GM12865 (cell line): ENCODE data around the gene LPAR1.
A peak's percentile ranks its signal among the peaks of the same experiment; 100 is the strongest.

Source experiments
- DNase-seq: peaks from one replicate; pipeline ENCODE4 v3.0.0; 2010; ENCODE audit warnings: low read depth
- H3K4me3 ChIP-seq: 2 replicates; pipeline ENCODE4 v1.5.1; 2011; ENCODE audit warnings: mild to moderate bottlenecking, low read depth, low read length, control low read depth
- TF ChIP-seq, protein P1 (sequence below): IDR thresholded peaks from 2 replicates; pipeline ENCODE4 v1.5.1; 2011; ENCODE audit warnings: low read length, control low read depth, low read depth, inconsistent platforms; ENCODE audit not compliant: insufficient read depth; ENCODE audit errors: missing control alignments

LPAR1 gene

DNA sequence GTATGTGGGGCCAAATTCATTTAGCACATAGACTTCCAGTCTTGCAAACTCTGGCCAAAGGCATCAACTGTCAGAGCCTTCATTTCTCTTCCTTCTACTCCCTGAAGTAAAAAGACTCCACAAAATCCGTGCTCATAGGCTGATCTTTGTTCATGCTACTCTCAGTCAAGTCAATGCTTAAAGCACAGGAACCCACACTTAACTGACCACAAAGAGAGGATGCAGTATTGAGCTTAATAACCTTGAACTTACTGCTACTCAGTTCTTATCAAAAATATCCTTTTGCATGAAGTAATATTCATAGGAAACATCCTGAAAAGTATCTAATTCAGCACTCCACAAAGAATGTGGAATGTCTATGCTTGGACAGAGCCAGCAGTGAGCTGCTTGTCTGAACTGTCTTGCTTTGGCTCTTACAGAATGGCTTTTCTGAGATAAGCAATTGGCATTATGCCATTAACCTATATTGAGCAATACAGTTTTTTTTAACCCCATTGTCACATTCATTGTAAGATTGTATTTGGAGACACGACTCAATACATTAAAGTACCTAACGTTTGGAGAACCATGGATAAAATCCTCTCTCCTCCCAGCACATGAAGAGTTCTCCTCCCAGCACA lies 21.7 kb downstream of the LPAR1 start:
- no peak overlapping the region for H3K4me3 ChIP-seq
- TF ChIP-seq, protein P1, sequence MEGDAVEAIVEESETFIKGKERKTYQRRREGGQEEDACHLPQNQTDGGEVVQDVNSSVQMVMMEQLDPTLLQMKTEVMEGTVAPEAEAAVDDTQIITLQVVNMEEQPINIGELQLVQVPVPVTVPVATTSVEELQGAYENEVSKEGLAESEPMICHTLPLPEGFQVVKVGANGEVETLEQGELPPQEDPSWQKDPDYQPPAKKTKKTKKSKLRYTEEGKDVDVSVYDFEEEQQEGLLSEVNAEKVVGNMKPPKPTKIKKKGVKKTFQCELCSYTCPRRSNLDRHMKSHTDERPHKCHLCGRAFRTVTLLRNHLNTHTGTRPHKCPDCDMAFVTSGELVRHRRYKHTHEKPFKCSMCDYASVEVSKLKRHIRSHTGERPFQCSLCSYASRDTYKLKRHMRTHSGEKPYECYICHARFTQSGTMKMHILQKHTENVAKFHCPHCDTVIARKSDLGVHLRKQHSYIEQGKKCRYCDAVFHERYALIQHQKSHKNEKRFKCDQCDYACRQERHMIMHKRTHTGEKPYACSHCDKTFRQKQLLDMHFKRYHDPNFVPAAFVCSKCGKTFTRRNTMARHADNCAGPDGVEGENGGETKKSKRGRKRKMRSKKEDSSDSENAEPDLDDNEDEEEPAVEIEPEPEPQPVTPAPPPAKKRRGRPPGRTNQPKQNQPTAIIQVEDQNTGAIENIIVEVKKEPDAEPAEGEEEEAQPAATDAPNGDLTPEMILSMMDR, result no peak
- DNase-seq, result peak; percentile 42

DNA sequence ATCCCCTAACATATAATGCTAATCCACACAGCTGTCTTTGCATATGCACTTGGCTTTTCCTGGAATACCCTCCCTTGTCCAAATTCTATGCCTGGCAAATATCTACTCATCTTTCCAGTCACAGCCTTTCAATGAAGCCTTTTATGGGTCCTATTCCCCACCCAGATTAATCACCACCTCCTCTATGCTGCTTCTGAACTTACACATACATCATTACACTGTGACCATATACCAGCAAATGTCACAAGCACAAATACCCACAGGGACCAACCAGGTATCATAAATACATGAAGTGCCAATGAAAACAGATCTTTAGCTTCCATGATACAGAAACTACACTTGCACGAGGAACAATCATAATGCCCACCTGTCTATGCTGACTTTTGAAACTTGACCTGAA lies 22.3 kb downstream of the LPAR1 start:
- H3K4me3 ChIP-seq, result no peak overlapping the region
- DNase-seq, result no peak
- TF ChIP-seq, protein P1, result no peak

DNA sequence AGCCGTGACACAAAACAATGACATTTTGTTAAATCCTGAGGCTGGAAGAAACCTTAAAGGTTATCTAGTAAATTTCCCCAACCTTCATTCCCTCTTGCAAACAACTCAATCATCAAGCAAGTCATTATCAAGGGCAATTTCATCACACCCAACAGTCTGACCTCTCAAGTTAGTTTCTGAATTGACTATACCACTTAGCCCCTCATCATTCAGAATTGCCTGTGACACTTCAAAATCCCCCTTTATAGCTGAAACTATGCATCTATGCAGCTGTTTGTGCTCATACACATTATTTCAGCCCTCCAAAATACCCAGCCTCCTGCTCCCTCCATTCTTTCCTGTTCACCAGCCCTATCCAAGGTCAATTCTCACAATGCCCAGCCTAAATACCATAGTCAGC lies 24.6 kb downstream of the LPAR1 start:
- DNase-seq, result no peak
- no peak overlapping the region for H3K4me3 ChIP-seq
- TF ChIP-seq, protein P1, result no peak

DNA sequence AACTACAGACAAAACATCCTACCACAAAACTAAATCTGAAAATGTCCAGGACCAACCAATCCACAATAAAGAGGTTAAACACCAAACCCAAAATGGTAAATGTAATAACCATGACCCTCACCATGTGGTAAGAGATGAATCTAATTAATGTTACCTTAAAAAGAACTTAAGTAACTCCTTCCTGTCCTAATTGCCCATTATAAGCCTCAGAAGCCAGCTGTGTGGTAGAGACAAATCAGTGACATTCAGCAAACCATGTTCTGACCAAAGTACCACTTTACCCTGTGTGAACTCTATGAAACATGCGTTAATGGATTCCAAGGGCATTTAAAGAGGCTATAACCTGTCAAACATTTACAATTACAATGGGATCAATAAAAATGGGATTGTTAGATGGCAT lies 25.0 kb downstream of the LPAR1 start:
- no peak overlapping the region for H3K4me3 ChIP-seq
- DNase-seq, result no peak
- TF ChIP-seq, protein P1, result no peak

DNA sequence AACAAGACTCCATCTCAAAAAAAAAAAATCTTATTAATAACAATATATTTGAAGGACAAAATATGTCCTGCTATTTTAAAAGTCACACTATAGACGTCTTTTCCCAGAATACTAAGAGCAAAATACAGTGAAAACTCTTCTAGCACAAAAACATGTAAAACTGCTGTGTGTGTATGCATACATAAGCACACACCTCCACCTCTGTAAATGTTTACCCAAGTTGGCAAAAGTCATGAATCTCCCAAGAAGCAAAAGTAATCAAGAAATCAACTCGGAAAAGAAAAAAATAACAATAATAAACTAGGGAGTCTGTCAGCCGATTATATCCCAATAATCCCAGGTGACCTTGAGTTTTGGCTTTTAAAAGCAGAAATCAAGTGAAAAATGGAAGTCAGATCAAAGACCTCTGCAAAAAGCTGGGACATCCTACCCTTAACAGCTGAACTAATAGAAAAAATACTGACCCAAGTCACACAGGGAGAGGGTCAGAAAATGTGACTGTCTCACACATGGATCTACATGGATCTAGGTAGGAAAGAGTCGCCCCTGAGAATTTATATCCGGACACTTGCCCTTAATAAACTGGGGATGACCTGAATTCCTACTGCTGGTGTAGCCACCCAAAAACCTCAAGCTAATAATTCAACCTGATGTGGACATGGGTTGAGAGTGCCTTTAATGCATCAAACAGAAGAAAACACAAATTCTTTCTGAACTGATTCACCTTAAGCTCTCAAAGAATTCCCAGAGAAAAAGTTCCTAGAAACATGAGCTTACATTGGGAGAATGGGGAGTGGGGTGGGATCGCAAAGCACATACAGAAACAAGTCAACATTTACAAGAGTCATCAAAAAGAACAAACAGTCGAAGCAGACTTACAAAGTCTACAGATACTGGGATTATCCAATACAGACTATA lies 29.9 kb downstream of the LPAR1 start:
- DNase-seq, result no peak
- H3K4me3 ChIP-seq, result no peak overlapping the region
- TF ChIP-seq, protein P1, result no peak

DNA sequence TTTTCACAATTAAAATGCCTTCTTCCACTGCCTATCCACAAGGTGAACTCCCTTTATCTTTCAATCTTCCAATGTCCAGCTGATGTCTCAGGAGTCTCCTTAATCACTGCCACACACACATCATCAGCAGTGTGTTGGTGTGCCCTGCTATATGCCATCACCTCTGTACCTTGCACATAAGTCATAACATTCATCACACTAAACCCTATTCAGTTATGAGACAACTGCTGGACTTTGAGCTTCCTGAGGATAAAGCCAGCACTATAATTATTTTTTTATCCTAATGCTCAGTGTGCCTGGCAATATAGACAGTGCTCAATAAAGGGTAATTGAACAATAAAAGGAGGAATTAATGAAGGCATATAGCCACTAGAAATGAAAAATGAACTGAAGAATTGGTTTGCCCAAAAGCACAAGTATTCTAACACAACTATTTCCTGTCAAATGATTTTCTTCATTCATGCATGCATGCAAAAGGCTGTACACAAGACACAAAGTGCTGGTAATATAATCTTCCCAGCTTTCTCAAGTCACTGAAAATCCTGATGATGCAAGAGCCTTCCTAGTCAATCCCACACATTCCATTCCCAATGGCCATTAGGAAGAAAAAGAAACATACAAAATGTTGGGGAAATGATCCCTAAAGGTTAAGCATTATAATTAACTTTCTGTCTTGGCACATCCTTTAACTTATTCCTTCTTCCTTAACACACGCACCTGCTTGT lies 32.4 kb downstream of the LPAR1 start:
- H3K4me3 ChIP-seq, result no peak overlapping the region
- TF ChIP-seq, protein P1, result no peak
- DNase-seq, result no peak
